ENCODE measurements around the gene SPTBN1. TPM values are rescaled to one million over a fixed set of nuclear protein-coding genes. Genes with fewer than 3 reads are reported as not detected.

The SPTBN1 gene
- total and polyA plus RNA-seq, 2 of the 13 experiments (the other 11 are each of a cell fraction or from before 2014, with no cell fraction given), result 123 to 299 TPM

DNA sequence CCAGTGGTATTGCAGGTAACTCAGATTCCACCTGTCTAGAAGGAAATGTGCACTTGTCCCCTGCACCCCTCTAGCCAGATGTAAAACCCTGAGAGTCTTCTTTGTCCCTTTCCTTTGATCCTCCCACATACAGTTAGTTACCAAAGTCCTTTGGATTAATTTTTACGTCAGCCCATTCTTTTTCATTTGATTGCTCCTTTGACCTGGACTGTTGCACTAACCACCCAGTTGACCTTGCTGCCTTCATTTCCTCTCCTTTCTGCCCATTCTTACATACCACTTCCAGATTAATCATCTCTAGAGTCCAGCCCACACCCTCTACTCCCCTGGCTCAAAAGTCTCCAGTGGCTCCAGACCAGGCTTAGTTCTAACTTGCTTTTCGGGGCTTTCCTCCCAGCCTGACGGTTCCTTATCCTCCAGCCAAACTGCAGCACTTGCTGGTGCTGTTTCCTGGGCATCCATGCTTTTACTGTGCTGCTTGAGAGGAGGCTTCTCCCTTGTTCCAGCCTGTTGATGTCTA lies 99.3 kb downstream of the SPTBN1 start (continued):
- peak; percentile 68; the same call in 1 of the 2 replicates for TF ChIP-seq PRDM10 (CRISPR knock-in tag; IDR thresholded peaks at IDR 0.05; ENCODE audit: low read depth)
- no peak for TF ChIP-seq DNMT3B (CRISPR knock-in tag; conservative IDR thresholded peaks at IDR 0.05)
- TF ChIP-seq, protein P1, sequence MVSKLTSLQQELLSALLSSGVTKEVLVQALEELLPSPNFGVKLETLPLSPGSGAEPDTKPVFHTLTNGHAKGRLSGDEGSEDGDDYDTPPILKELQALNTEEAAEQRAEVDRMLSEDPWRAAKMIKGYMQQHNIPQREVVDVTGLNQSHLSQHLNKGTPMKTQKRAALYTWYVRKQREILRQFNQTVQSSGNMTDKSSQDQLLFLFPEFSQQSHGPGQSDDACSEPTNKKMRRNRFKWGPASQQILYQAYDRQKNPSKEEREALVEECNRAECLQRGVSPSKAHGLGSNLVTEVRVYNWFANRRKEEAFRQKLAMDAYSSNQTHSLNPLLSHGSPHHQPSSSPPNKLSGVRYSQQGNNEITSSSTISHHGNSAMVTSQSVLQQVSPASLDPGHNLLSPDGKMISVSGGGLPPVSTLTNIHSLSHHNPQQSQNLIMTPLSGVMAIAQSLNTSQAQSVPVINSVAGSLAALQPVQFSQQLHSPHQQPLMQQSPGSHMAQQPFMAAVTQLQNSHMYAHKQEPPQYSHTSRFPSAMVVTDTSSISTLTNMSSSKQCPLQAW (CRISPR knock-in tag; IDR thresholded peaks at IDR 0.05), result peak; percentile 98
- TF ChIP-seq ISL2 (CRISPR knock-in tag; IDR thresholded peaks at IDR 0.05), result peak; percentile 72; the same call in 1 of the 2 replicates
- TF ChIP-seq SOX13 (IDR thresholded peaks at IDR 0.05), result peak; percentile 75
- peak in 1 of 2 experiments; percentile 91; a peak in 2 of 4 replicates for TF ChIP-seq SOX13 (CRISPR knock-in tag; conservative IDR thresholded peaks at IDR 0.05 in 1 of 2, IDR thresholded peaks at IDR 0.05 in 1 of 2)
- TF ChIP-seq KDM2A (CRISPR knock-in tag; IDR thresholded peaks at IDR 0.05; ENCODE audit: borderline replicate concordance, low read depth), result 0 out of 2 replicates have a peak, but pooled peaks have one; percentile 28
- TF ChIP-seq ZNF264 (CRISPR knock-in tag; IDR thresholded peaks at IDR 0.05), result 0 out of 2 replicates have a peak, but pooled peaks have one; percentile 61
- peak; percentile 46; the same call in 1 of the 2 replicates for TF ChIP-seq PATZ1 (CRISPR knock-in tag; IDR thresholded peaks at IDR 0.05)
- peak; percentile 84 for TF ChIP-seq POLR2AphosphoS5 (IDR thresholded peaks at IDR 0.05; ENCODE audit: low read depth, low read length)
- TF ChIP-seq, protein P2, sequence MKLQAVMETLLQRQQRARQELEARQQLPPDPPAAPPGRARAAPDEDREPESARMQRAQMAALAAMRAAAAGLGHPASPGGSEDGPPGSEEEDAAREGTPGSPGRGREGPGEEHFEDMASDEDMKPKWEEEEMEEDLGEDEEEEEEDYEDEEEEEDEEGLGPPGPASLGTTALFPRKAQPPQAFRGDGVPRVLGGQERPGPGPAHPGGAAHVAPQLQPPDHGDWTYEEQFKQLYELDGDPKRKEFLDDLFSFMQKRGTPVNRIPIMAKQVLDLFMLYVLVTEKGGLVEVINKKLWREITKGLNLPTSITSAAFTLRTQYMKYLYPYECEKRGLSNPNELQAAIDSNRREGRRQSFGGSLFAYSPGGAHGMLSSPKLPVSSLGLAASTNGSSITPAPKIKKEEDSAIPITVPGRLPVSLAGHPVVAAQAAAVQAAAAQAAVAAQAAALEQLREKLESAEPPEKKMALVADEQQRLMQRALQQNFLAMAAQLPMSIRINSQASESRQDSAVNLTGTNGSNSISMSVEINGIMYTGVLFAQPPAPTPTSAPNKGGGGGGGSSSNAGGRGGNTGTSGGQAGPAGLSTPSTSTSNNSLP (IDR thresholded peaks at IDR 0.05; ENCODE audit: low read depth, low read length), result peak; percentile 99
- peak; percentile 77 for TF ChIP-seq ZNF772 (CRISPR knock-in tag; IDR thresholded peaks at IDR 0.05)
- TF ChIP-seq ZNF501 (CRISPR knock-in tag; IDR thresholded peaks at IDR 0.05), result 0 out of 2 replicates have a peak, but pooled peaks have one; percentile 50
- TF ChIP-seq, protein P3, sequence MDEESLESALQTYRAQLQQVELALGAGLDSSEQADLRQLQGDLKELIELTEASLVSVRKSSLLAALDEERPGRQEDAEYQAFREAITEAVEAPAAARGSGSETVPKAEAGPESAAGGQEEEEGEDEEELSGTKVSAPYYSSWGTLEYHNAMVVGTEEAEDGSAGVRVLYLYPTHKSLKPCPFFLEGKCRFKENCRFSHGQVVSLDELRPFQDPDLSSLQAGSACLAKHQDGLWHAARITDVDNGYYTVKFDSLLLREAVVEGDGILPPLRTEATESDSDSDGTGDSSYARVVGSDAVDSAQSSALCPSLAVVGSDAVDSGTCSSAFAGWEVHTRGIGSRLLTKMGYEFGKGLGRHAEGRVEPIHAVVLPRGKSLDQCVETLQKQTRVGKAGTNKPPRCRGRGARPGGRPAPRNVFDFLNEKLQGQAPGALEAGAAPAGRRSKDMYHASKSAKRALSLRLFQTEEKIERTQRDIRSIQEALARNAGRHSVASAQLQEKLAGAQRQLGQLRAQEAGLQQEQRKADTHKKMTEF (CRISPR knock-in tag; IDR thresholded peaks at IDR 0.05), result peak; percentile 56; the same call in 1 of the 2 replicates
- peak; percentile 98 for TF ChIP-seq NCOR1 (IDR thresholded peaks at IDR 0.05; ENCODE audit: borderline replicate concordance, low read length)
- no peak for TF ChIP-seq KLF11 (CRISPR knock-in tag; IDR thresholded peaks at IDR 0.05)
- TF ChIP-seq GATAD1 (CRISPR knock-in tag; IDR thresholded peaks at IDR 0.05), result no peak
